H1 (cell line): ENCODE results near the gene FBLN2. TPM values are rescaled to one million over a fixed set of nuclear protein-coding genes. Genes with fewer than 3 reads are reported as not detected.

Source experiments
- CBX5 ChIP-seq: fragments of 300-800, 300-1000 bp; sonication (generic); IDR thresholded peaks from 2 replicates; pipeline ENCODE4 v1.7.1; 2016; ENCODE audit warnings: antibody characterized with exemption, low read length, low read depth
- GABPA ChIP-seq: IDR thresholded peaks from 2 replicates; pipeline ENCODE4 v1.6.1; 2011; ENCODE audit warnings: mild to moderate bottlenecking, low read length, moderate library complexity, borderline replicate concordance; ENCODE audit not compliant: insufficient read depth
- HDAC2 ChIP-seq, 2 experiments: fragments of 300-600 bp in 1 of 2; sonication (generic) in 1 of 2; IDR thresholded peaks; 2 replicates each; pipeline ENCODE4 v1.6.1; 2011 to 2012; ENCODE audit warnings: low read depth in 2 of 2, low read length in 2 of 2, mild to moderate bottlenecking in 2 of 2, moderate library complexity in 2 of 2, borderline replicate concordance in 1 of 2, inconsistent platforms in 1 of 2
- SP4 ChIP-seq: IDR thresholded peaks from 2 replicates; pipeline ENCODE4 v1.6.1; 2012; ENCODE audit warnings: low read length, inconsistent platforms
- ZNF274 ChIP-seq: IDR thresholded peaks from 2 replicates; pipeline ENCODE4 v1.7.0; 2012; ENCODE audit warnings: low read length, borderline replicate concordance; ENCODE audit errors: extremely low read depth
- polyA plus RNA-seq, 7 experiments: library from polyadenylated mRNA; depleted of rRNA in 3 of 7; stranded (reverse) in 5 of 7; unstranded in 2 of 7; fragments of >200 nt in 5 of 7; fragments of 200-250 nt in 2 of 7; gene quantifications; 1 replicate in 5 of 7; 2 replicates in 1 of 7; 4 replicates in 1 of 7; pipeline versions ENCODE4 v1.2.1 to v1.2.3, GENCODE V29; 2011 to 2013; ENCODE audit warnings: missing spikeins in 2 of 7, mixed read lengths in 2 of 7
- total RNA-seq: library from RNA; stranded (reverse); fragmentation: NEBNext Ultra II Directional; extraction: Animal tissue kit (Norgen Biotek cat#: 25700); gene quantifications from 2 replicates; pipeline ENCODE4 v1.2.1, GENCODE V29; 2021
- TF ChIP-seq, protein P1 (sequence below): IDR thresholded peaks from 2 replicates; pipeline ENCODE4 v1.6.1; 2011; ENCODE audit warnings: low read length, improper control_type of control experiment
- TF ChIP-seq, protein P2 (sequence below): IDR thresholded peaks from 2 replicates; pipeline ENCODE4 v1.6.1; 2012; ENCODE audit warnings: low read length, inconsistent platforms

FBLN2 gene
- total and polyA plus RNA-seq, 2 of the 8 experiments (the other 6 are each of a cell fraction or from before 2014, with no cell fraction given) = 17.4 to 24.2 TPM

DNA sequence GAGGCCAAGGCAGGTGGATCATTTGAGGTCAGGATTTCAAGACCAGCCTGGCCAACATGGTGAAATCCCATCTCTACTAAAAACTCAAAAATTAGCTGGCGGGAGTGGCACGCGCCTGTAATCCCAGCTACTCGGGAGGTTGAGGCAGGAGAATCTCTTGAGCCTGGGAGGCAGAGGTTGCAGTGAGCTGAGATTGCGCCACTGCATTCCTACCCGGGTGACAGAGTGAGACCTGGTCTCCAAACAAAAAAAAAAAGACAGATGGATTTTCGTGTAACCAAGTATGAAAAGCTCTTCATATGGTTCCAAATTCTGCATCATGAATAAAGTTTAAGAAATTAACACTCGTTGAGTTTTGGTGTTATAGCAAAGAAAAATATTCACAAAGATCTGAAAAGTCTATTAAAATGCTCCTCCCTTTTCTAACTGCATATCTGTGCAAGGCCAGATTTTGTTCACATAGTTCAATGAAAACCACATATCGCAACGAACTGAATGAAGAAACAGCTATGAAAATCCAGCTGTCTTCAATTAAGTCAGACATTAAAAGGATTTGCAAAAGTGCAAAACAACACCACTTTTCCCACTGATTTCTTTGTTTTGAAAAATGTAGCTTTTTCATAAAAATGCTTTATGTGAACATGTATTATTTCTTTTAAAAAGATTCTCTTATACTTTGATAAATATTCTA lies 23.8 kb upstream of the FBLN2 start (continued):
- TF ChIP-seq ZNF274 = no peak
- no peak for TF ChIP-seq HDAC2 (IDR thresholded peaks at IDR 0.05; ENCODE audit: borderline replicate concordance in 1 of 2, low read depth in 2 of 2, low read length in 2 of 2)
- TF ChIP-seq, protein P1, sequence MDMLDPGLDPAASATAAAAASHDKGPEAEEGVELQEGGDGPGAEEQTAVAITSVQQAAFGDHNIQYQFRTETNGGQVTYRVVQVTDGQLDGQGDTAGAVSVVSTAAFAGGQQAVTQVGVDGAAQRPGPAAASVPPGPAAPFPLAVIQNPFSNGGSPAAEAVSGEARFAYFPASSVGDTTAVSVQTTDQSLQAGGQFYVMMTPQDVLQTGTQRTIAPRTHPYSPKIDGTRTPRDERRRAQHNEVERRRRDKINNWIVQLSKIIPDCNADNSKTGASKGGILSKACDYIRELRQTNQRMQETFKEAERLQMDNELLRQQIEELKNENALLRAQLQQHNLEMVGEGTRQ = no peak
- TF ChIP-seq, protein P2, sequence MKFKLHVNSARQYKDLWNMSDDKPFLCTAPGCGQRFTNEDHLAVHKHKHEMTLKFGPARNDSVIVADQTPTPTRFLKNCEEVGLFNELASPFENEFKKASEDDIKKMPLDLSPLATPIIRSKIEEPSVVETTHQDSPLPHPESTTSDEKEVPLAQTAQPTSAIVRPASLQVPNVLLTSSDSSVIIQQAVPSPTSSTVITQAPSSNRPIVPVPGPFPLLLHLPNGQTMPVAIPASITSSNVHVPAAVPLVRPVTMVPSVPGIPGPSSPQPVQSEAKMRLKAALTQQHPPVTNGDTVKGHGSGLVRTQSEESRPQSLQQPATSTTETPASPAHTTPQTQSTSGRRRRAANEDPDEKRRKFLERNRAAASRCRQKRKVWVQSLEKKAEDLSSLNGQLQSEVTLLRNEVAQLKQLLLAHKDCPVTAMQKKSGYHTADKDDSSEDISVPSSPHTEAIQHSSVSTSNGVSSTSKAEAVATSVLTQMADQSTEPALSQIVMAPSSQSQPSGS = no peak
- no peak for TF ChIP-seq SP4
- no peak for TF ChIP-seq CBX5
- no peak for TF ChIP-seq GABPA
- TF ChIP-seq, all 59 proteins: peak for 0
